ENCODE measurements around the gene RPS29. TPM values are rescaled to one million over a fixed set of nuclear protein-coding genes. Genes with fewer than 3 reads are reported as not detected.

The RPS29 gene
- total RNA-seq, 1 donor from 2014 or later = 2,262 TPM

DNA sequence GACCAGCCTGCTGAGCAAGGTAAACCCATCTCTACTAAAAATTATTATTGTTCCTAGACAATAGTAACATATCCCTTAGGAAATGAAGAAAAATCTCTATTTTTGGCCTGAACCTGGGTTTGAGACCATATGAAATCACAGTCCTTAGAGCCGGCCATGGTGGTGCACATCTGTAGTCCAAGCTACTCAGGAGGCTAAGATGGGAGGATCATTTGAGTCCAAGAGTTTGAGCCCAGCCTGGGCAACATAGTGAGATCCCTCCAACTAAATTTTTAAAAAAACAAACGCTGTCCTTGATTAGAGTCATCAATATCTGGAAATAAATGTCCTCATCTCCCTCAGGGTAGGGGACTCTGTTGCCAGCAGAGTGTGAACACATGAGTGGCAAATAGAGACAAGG lies 34.6 kb downstream of the RPS29 start:
- no peak for DNase-seq (ENCODE audit: low spot score in 2 of 2)
- Histone ChIP-seq H3K9me3 (no peaks in the 10 kb centered on the region), H3K36me3 (no peaks in the 10 kb centered on the region), H3K27ac (no peak overlapping the region), H3K4me1 (no peaks in the 10 kb centered on the region), H3K4me3 (no peak overlapping the region), H3K27me3 (no peaks in the 10 kb centered on the region)
- no peak for TF ChIP-seq CTCF (IDR thresholded peaks at IDR 0.05)
- intact Hi-C loops (cut with DNase I) = no loop called here

DNA sequence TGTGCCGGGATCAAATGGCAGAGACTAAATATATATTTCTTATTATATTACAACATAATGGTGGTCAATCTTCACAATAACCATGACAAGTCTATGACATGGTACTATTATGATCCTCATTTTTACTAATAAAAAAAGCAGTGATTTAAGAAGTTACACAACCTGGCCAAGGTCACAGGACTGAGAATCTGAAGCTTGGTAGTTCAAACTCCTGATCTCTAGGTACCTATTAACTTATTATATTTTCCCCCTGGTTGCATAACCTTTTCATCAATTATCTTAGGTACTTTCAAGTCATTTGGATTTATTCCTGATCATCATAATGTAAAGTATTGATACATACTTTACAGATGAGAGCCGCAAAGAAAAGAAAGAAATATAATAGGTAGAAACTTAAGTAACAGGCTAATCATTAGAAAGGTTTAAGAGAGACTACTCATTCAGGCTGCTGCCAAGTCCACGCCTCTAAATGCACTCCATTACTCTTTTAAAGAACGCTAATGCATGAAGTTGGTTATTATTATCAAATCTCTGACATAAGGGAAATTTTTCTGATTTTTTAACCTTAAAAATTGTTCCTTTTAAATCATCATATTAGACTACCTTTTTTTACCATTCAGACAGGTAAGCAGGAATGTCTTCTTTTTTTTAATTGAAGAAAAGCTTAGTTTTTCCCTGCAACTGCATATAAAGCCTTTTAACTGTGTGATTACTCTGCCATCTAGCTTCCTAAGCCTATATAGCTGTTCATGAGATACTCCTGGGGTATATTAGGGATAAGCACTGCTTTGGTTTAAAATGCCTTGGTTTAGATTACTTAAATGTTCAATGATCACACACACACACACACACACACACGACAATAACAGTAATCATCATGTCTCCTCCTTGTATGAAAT lies 35.6 kb downstream of the RPS29 start:
- Histone ChIP-seq H3K4me3 (no peak overlapping the region), H3K9me3 (no peaks in the 10 kb centered on the region), H3K36me3 (no peaks in the 10 kb centered on the region), H3K4me1 (no peaks in the 10 kb centered on the region), H3K27me3 (no peaks in the 10 kb centered on the region), H3K27ac (no peak overlapping the region)
- TF ChIP-seq CTCF (IDR thresholded peaks at IDR 0.05) = no peak
- DNase-seq (ENCODE audit: low spot score in 2 of 2) = no peak
- intact Hi-C loops (cut with DNase I) = no loop called here

DNA sequence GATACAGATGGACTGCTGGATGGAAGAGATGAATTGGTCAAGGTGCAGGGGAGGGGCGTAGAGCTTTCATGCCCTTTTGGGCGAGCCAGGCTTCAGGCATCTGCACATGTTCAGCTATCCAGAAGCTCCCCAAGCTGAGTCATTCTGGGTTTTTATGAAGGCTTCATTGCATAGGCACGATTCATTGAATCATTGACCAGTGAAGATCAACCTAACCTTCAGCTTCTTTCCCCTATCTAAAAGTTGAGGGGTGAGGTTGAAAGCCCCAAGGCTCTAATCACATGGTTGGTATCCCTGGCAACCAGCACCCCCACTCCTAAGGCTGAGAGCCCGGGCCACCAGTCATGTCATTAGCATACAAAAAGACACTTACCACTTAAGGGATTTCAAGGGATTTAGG lies 36.3 kb downstream of the RPS29 start:
- H3K27me3 ChIP-seq = no peaks in the 10 kb centered on the region
- intact Hi-C loops (cut with DNase I) = no loop called here
- no peak for TF ChIP-seq CTCF (IDR thresholded peaks at IDR 0.05)
- H3K36me3 ChIP-seq = no peaks in the 10 kb centered on the region
- H3K4me3 ChIP-seq = no peak overlapping the region
- no peaks in the 10 kb centered on the region for H3K4me1 ChIP-seq
- H3K9me3 ChIP-seq = no peaks in the 10 kb centered on the region
- DNase-seq (ENCODE audit: low spot score in 2 of 2) = no peak
- H3K27ac ChIP-seq = no peak overlapping the region

GRCh38 chr14:49549446-49549845 lies 36.7 kb downstream of the RPS29 start:
- Histone ChIP-seq H3K9me3 (no peaks in the 10 kb centered on the region), H3K27ac (no peak overlapping the region), H3K4me3 (no peak overlapping the region), H3K27me3 (no peaks in the 10 kb centered on the region), H3K36me3 (no peaks in the 10 kb centered on the region), H3K4me1 (no peaks in the 10 kb centered on the region)
- no peak for DNase-seq (ENCODE audit: low spot score in 2 of 2)
- intact Hi-C loops (cut with DNase I) = no loop called here
- TF ChIP-seq CTCF (IDR thresholded peaks at IDR 0.05) = no peak

DNA sequence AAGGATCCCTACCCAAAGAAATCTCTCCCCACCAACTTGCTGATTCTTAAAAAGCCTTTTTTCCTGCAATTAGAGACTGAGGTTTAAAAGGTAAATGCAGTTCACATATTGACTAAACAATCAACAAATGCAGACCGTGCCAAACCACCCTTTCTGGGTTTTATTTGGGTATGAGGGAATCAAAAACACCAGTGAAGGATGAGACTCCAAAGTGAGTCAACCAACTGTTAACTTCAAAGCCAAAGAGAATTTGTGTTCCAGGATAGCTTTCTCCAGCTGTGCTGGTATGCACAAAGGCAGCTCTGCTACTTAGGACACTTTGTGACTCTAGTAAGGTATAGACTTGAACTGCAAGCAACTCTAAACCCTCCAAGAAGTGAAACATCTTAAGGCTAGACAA lies 39.4 kb downstream of the RPS29 start:
- Histone ChIP-seq H3K4me3 (no peak overlapping the region), H3K9me3 (no peaks in the 10 kb centered on the region), H3K27ac (no peak overlapping the region), H3K4me1 (no peaks in the 10 kb centered on the region), H3K27me3 (no peaks in the 10 kb centered on the region), H3K36me3 (no peaks in the 10 kb centered on the region)
- no peak for DNase-seq (ENCODE audit: low spot score in 2 of 2)
- intact Hi-C loops (cut with DNase I) = no loop called here
- no peak for TF ChIP-seq CTCF (IDR thresholded peaks at IDR 0.05)

All from ascending aorta (tissue), 2 donors.